Measurements from ENCODE around the gene OBSCN.
"Not testable (repeated sequence)": the region's sequence is repeated elsewhere in the genome, so short reads cannot be mapped to it uniquely, and the experiment has no call there.

OBSCN gene

DNA sequence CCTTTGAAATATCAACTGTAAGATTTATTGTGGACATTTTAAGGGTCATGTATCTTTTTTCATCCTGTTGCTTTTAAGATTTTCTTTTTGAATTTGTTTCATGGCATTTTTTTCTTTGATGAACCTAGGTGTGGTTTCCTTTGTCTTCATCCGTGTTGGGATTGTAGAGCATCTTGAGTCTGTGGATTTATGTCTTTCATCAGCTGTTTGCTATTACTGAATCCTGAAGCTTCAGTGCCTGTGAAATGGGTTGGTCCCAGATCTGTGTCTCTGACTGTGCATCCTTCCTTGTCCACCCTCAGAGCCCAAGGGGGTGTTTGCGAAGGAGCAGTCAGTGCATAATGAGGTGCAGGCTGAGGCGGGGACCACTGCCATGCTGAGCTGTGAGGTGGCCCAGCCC, 37.3 kb downstream of the OBSCN start:
- TF ChIP-seq, protein P1, sequence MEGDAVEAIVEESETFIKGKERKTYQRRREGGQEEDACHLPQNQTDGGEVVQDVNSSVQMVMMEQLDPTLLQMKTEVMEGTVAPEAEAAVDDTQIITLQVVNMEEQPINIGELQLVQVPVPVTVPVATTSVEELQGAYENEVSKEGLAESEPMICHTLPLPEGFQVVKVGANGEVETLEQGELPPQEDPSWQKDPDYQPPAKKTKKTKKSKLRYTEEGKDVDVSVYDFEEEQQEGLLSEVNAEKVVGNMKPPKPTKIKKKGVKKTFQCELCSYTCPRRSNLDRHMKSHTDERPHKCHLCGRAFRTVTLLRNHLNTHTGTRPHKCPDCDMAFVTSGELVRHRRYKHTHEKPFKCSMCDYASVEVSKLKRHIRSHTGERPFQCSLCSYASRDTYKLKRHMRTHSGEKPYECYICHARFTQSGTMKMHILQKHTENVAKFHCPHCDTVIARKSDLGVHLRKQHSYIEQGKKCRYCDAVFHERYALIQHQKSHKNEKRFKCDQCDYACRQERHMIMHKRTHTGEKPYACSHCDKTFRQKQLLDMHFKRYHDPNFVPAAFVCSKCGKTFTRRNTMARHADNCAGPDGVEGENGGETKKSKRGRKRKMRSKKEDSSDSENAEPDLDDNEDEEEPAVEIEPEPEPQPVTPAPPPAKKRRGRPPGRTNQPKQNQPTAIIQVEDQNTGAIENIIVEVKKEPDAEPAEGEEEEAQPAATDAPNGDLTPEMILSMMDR (IDR thresholded peaks at IDR 0.05), result no peak
- H3K27ac Mint-ChIP-seq, result no peak overlapping the region
- H3K9me3 Mint-ChIP-seq, result peaks cover 72% of the 10 kb centered on the region
- no peaks in the 10 kb centered on the region for H3K4me1 Mint-ChIP-seq
- DNase-seq, result no peak
- no peak overlapping the region for H3K4me3 Mint-ChIP-seq
- no peaks in the 10 kb centered on the region for H3K27me3 Mint-ChIP-seq (ENCODE audit: low read depth, poor library complexity)
- H3K36me3 Mint-ChIP-seq (ENCODE audit: low read depth), result peaks cover 95% of the 10 kb centered on the region

DNA sequence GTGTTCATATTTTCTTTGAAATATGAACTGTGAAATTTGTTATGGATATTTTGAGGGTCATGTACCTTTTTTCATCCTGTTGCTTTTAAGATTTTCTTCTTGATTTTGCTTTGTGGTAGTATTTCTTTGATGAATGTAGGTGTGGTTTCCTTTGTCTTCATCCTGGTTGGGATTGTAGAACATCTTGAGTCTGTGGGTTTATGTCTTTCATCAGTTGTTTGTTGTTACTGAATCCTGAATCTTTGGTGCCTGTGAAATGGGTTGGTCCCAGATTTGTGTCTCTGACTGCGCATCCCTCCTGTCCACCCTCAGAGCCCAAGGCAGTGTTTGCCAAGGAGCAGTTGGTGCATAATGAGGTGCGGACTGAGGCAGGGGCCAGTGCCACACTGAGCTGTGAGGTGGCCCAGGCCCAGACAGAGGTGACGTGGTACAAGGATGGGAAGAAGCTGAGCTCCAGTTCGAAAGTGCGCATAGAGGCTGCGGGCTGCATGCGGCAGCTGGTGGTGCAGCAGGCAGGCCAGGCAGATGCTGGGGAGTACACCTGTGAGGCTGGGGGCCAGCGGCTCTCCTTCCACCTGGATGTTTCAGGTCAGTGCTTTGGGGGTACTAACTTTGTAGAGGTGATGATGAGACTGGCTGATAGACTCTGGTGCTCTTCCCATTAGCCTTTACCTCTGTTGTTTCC, 38.5 kb downstream of the OBSCN start:
- Mint-ChIP-seq H3K4me3 (no peak overlapping the region), H3K27ac (no peak overlapping the region), H3K4me1 (no peaks in the 10 kb centered on the region), H3K9me3 (peaks cover 60% of the 10 kb centered on the region), H3K27me3 (ENCODE audit: low read depth, poor library complexity) (no peaks in the 10 kb centered on the region), H3K36me3 (ENCODE audit: low read depth) (peaks cover 94% of the 10 kb centered on the region)
- TF ChIP-seq, protein P1 (IDR thresholded peaks at IDR 0.05), result no peak
- DNase-seq, result no peak

DNA sequence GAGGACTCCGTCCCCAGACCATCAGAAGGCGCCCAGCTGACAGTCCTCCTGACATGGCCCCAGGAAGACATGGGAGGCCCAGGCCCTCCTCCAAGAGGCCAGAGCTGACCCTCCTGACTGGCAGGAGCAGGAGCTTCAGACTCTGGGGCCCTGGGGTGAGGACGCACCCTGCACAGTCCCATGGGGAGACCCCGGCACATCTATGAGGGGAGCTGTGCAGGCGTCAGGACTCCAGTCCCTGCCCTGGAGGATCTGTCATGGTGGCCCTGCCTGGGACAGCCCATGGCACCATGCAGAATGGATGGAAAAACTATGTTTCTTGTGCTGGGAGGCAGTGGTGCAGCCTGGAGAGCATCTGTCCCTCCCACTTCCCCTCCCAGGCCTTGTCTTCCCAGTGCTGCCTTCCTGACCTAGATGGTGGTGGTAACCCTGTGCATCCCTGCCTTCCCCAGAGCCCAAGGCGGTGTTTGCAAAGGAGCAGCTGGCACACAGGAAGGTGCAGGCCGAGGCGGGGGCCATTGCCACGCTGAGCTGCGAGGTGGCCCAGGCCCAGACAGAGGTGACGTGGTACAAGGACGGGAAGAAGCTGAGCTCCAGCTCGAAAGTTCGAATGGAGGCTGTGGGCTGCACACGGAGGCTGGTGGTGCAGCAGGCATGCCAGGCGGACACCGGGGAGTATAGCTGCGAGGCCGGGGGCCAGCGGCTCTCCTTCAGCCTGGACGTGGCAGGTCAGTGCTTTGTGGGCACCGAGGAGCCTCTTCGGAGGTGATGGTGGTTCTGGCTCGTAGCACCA, 41.9 kb downstream of the OBSCN start:
- no peak overlapping the region for H3K4me3 Mint-ChIP-seq
- TF ChIP-seq, protein P1 (IDR thresholded peaks at IDR 0.05), result no peak
- H3K27me3 Mint-ChIP-seq (ENCODE audit: low read depth, poor library complexity), result peaks cover 3% of the 10 kb centered on the region
- H3K4me1 Mint-ChIP-seq, result no peaks in the 10 kb centered on the region
- peaks cover 42% of the 10 kb centered on the region for H3K9me3 Mint-ChIP-seq
- no peak overlapping the region for H3K27ac Mint-ChIP-seq
- DNase-seq, result no peak
- peaks cover 94% of the 10 kb centered on the region for H3K36me3 Mint-ChIP-seq (ENCODE audit: low read depth)

DNA sequence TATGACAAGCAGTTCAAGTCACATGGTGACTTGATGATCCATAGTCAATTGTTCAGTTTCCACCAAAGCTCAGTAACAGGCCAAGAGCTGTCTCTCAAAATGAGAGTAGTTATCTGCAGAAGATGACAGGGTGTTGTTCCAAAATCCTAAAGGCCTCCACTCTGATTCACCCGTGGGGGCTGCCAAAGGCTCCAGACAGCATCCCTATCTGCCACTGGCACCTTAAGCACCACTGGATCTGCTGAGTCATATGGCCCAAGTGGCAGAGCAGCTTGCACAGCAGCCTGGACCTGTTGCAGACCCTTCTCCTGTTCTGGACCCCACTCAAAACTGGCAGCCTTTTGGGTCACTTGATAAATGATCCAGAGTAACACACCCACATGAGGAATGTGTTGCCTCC, 44.6 kb downstream of the OBSCN start:
- H3K9me3 Mint-ChIP-seq, result peaks cover 29% of the 10 kb centered on the region
- not testable (repeated sequence) for H3K27me3 Mint-ChIP-seq (ENCODE audit: low read depth, poor library complexity); H3K27ac Mint-ChIP-seq; DNase-seq; H3K4me3 Mint-ChIP-seq; H3K4me1 Mint-ChIP-seq
- peaks cover 94% of the 10 kb centered on the region for H3K36me3 Mint-ChIP-seq (ENCODE audit: low read depth)

DNA sequence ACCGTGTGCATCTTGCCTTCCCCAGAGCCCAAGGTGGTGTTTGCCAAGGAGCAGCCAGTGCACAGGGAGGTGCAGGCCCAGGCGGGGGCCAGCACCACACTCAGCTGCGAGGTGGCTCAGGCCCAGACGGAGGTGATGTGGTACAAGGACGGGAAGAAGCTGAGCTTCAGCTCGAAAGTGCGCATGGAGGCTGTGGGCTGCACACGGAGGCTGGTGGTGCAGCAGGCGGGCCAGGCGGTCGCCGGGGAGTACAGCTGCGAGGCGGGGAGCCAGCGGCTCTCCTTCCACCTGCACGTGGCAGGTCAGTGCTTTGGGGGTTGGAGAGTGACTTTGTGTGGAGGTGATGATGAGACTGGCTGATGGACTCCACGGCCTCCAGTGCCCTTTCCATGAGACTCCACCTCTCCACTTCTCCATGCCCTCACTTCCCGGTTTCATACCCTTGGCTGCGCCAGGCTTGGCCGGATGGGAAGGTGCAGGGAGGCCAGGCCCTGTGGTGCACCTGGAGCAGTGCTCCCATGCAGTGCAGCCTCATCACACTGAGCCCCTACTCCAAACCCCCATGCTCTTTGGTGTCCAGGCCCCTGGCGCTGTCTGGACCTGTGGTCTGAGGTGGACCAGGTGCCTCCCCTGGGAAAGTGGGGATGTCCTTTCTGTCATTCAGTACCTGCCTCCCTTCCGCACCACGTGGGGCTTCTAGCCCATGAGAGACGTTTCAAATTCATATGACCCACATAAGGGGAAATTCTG, 49.0 kb downstream of the OBSCN start:
- Mint-ChIP-seq H3K27ac (no peak overlapping the region), H3K27me3 (ENCODE audit: low read depth, poor library complexity) (peaks cover 3% of the 10 kb centered on the region), H3K36me3 (ENCODE audit: low read depth) (peaks cover 100% of the 10 kb centered on the region), H3K4me1 (no peaks in the 10 kb centered on the region), H3K9me3 (peaks cover 50% of the 10 kb centered on the region), H3K4me3 (no peak overlapping the region)
- TF ChIP-seq, protein P1 (IDR thresholded peaks at IDR 0.05), result no peak
- DNase-seq, result no peak

GRCh38 chr1:228258486-228258885, 50.6 kb downstream of the OBSCN start:
- H3K36me3 Mint-ChIP-seq (ENCODE audit: low read depth), result peaks cover 100% of the 10 kb centered on the region
- TF ChIP-seq, protein P1 (IDR thresholded peaks at IDR 0.05), result no peak
- H3K27me3 Mint-ChIP-seq (ENCODE audit: low read depth, poor library complexity), result peaks cover 3% of the 10 kb centered on the region
- no peak overlapping the region for H3K4me3 Mint-ChIP-seq
- DNase-seq, result no peak
- no peak overlapping the region for H3K27ac Mint-ChIP-seq
- H3K4me1 Mint-ChIP-seq, result no peaks in the 10 kb centered on the region
- H3K9me3 Mint-ChIP-seq, result peaks cover 52% of the 10 kb centered on the region
